H1 (cell line): Measurements from ENCODE around the gene ITSN1. TPM values are rescaled to one million over a fixed set of nuclear protein-coding genes. Genes with fewer than 3 reads are reported as not detected.

Source experiments
- BCL11A ChIP-seq, 2 experiments: IDR thresholded peaks; one replicate each; pipeline ENCODE4 v1.6.1; 2011; ENCODE audit warnings: low read depth in 2 of 2, low read length in 2 of 2, mild to moderate bottlenecking in 2 of 2
- E2F6 ChIP-seq: IDR thresholded peaks from 2 replicates; pipeline ENCODE4 v1.6.1; 2012; ENCODE audit warnings: inconsistent platforms
- EZH2 ChIP-seq: fragments of 200-600 bp; sonication (generic); IDR thresholded peaks from 2 replicates; pipeline ENCODE4 v1.7.1; 2012; ENCODE audit warnings: low read depth, mild to moderate bottlenecking, moderate library complexity, low read length, inconsistent platforms; ENCODE audit not compliant: severe bottlenecking
- polyA plus RNA-seq, 7 experiments: library from polyadenylated mRNA; depleted of rRNA in 3 of 7; stranded (reverse) in 5 of 7; unstranded in 2 of 7; fragments of >200 nt in 5 of 7; fragments of 200-250 nt in 2 of 7; gene quantifications; 1 replicate in 5 of 7; 2 replicates in 1 of 7; 4 replicates in 1 of 7; pipeline versions ENCODE4 v1.2.1 to v1.2.3, GENCODE V29; 2011 to 2013; ENCODE audit warnings: missing spikeins in 2 of 7, mixed read lengths in 2 of 7
- total RNA-seq: library from RNA; stranded (reverse); fragmentation: NEBNext Ultra II Directional; extraction: Animal tissue kit (Norgen Biotek cat#: 25700); gene quantifications from 2 replicates; pipeline ENCODE4 v1.2.1, GENCODE V29; 2021

The ITSN1 gene
- total and polyA plus RNA-seq, 2 of the 8 experiments (the other 6 are each of a cell fraction or from before 2014, with no cell fraction given), result 60.8 to 78.1 TPM

GRCh38 chr21:33914188-33914587 is 271.9 kb downstream of the ITSN1 start (continued):
- no peak for TF ChIP-seq BCL11A (IDR thresholded peaks at IDR 0.05; ENCODE audit: low read depth in 2 of 2, low read length in 2 of 2)
- TF ChIP-seq E2F6, result no peak
- no peak for TF ChIP-seq EZH2
- TF ChIP-seq, all 59 proteins: peak for 0
